Peyer's patch (tissue), 4 donors: ENCODE results near the gene ZYX. TPM values are rescaled to one million over a fixed set of nuclear protein-coding genes. Genes with fewer than 3 reads are reported as not detected.

Experiments
- DNase-seq, 3 donors: peaks; one replicate each; pipeline ENCODE4 v3.0.0-alpha.2; 2017 to 2019
- H3K27ac ChIP-seq, 4 donors: fragments of 200-600 bp; sonication (generic); one replicate each; pipeline ENCODE4 v1.5.1; 2016 to 2019
- H3K27me3 ChIP-seq, 2 donors: fragments of 200-600 bp; sonication (generic); one replicate each; pipeline ENCODE4 v1.5.1; 2019
- H3K36me3 ChIP-seq, 3 donors: fragments of 200-600 bp; sonication (generic); one replicate each; pipeline ENCODE4 v1.5.1; 2016 to 2019
- H3K4me1 ChIP-seq, 4 donors: fragments of 200-600 bp; sonication (generic); one replicate each; pipeline ENCODE4 v1.5.1; 2016 to 2019
- H3K4me3 ChIP-seq, 4 donors: fragments of 200-600 bp; sonication (generic); 1 replicate in 3 of 4; 2 replicates in 1 of 4; pipeline ENCODE4 v1.5.1; 2016 to 2019; ENCODE audit warnings: mild to moderate bottlenecking in 1 of 4
- H3K9me3 ChIP-seq, 4 donors: fragments of 200-600 bp; sonication (generic); one replicate each; pipeline ENCODE4 v1.5.1; 2016 to 2019; ENCODE audit warnings: mild to moderate bottlenecking in 1 of 4
- POLR2A ChIP-seq, 2 donors: fragments of 450-650 bp; IDR thresholded peaks; one replicate each; pipeline ENCODE4 v1.5.1; 2017; ENCODE audit warnings: antibody characterized with exemption in 2 of 2, mild to moderate bottlenecking in 2 of 2, moderate library complexity in 2 of 2
- total RNA-seq, 4 donors: library from RNA; depleted of rRNA; stranded (reverse); fragments of >200 nt; gene quantifications; one replicate each; pipeline ENCODE4 v1.1.0, GENCODE V29; 2016
- TF ChIP-seq, protein P1 (sequence below), 6 experiments: fragments of 450-650 bp in 4 of 6; fragments of 200-600 bp in 2 of 6; sonication (generic) in 1 of 6; IDR thresholded peaks; one replicate each; pipeline ENCODE4 v1.5.1; 2017 to 2019; ENCODE audit warnings: antibody characterized with exemption in 6 of 6, mild to moderate bottlenecking in 3 of 6, moderate library complexity in 1 of 6

ZYX gene
- total RNA-seq, 4 donors from 2014 or later = 47.0 to 88.0 (median 55.9) TPM

GRCh38 chr7:143354376-143354775, 26.8 kb upstream of the ZYX start:
- Histone ChIP-seq H3K4me3 (no peak overlapping the region), H3K27ac (no peak overlapping the region), H3K27me3 (no peaks in the 10 kb centered on the region), H3K36me3 (no peaks in the 10 kb centered on the region), H3K9me3 (no peaks in the 10 kb centered on the region), H3K4me1 (no peaks in the 10 kb centered on the region)
- TF ChIP-seq, protein P1, sequence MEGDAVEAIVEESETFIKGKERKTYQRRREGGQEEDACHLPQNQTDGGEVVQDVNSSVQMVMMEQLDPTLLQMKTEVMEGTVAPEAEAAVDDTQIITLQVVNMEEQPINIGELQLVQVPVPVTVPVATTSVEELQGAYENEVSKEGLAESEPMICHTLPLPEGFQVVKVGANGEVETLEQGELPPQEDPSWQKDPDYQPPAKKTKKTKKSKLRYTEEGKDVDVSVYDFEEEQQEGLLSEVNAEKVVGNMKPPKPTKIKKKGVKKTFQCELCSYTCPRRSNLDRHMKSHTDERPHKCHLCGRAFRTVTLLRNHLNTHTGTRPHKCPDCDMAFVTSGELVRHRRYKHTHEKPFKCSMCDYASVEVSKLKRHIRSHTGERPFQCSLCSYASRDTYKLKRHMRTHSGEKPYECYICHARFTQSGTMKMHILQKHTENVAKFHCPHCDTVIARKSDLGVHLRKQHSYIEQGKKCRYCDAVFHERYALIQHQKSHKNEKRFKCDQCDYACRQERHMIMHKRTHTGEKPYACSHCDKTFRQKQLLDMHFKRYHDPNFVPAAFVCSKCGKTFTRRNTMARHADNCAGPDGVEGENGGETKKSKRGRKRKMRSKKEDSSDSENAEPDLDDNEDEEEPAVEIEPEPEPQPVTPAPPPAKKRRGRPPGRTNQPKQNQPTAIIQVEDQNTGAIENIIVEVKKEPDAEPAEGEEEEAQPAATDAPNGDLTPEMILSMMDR (IDR thresholded peaks at IDR 0.05) = no peak
- no peak for TF ChIP-seq POLR2A (IDR thresholded peaks at IDR 0.05)
- no peak for DNase-seq

DNA sequence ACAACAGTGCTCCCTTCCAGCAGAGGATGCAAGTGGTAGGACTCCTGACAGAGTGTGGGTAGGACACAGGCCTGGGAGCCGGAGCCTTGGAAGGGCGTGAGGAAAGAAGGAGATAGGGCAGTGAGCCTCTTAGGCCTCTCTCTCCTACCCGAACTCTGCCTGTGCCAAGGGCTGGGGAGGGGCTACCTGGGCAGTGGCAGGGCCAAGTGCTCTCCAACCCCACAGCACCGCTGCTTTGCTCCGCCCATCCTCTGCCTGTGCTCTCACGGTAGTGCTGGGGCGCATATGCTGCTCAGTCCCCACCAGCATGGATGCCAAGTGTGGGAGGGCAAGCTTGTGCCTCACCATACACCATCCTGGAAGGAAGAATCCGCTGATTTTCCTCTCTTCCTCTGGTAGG, 26.2 kb upstream of the ZYX start:
- no peak overlapping the region for H3K27ac ChIP-seq
- H3K9me3 ChIP-seq = no peaks in the 10 kb centered on the region
- H3K27me3 ChIP-seq = no peaks in the 10 kb centered on the region
- H3K4me3 ChIP-seq = no peak overlapping the region
- DNase-seq = no peak
- TF ChIP-seq, protein P1 (IDR thresholded peaks at IDR 0.05) = no peak
- no peak for TF ChIP-seq POLR2A (IDR thresholded peaks at IDR 0.05)
- no peaks in the 10 kb centered on the region for H3K4me1 ChIP-seq
- H3K36me3 ChIP-seq = no peaks in the 10 kb centered on the region

- no peak for DNase-seq
- no peaks in the 10 kb centered on the region for H3K4me1 ChIP-seq
- H3K9me3 ChIP-seq = no peaks in the 10 kb centered on the region
- no peaks in the 10 kb centered on the region for H3K27me3 ChIP-seq
- H3K4me3 ChIP-seq = no peak overlapping the region
- H3K27ac ChIP-seq = no peak overlapping the region
- TF ChIP-seq, protein P1 (IDR thresholded peaks at IDR 0.05) = no peak
- TF ChIP-seq POLR2A (IDR thresholded peaks at IDR 0.05) = no peak
- no peaks in the 10 kb centered on the region for H3K36me3 ChIP-seq
Observed at GRCh38 chr7:143355450-143356385, 25.4 kb upstream of the ZYX start.

GRCh38 chr7:143356414-143357050, 24.6 kb upstream of the ZYX start:
- no peak for TF ChIP-seq POLR2A (IDR thresholded peaks at IDR 0.05)
- TF ChIP-seq, protein P1 (IDR thresholded peaks at IDR 0.05) = no peak
- H3K36me3 ChIP-seq = no peaks in the 10 kb centered on the region

GRCh38 chr7:143358626-143359025, 22.5 kb upstream of the ZYX start:
- Histone ChIP-seq H3K27me3 (no peaks in the 10 kb centered on the region), H3K27ac (no peak overlapping the region)

More at GRCh38 chr7:143356414-143357050, 24.6 kb upstream of the ZYX start:
- peaks cover 0 to 1% (median 0%) of the 10 kb centered on the region in 4 donors for H3K4me1 ChIP-seq
- H3K4me3 ChIP-seq = no peak overlapping the region
- no peak overlapping the region for H3K27ac ChIP-seq
- no peak for DNase-seq
- no peaks in the 10 kb centered on the region for H3K27me3 ChIP-seq
- H3K9me3 ChIP-seq = no peaks in the 10 kb centered on the region

More at GRCh38 chr7:143358626-143359025, 22.5 kb upstream of the ZYX start:
- Histone ChIP-seq H3K9me3 (no peaks in the 10 kb centered on the region), H3K4me1 (peaks cover 0 to 10% (median 6%) of the 10 kb centered on the region in 4 donors), H3K36me3 (no peaks in the 10 kb centered on the region), H3K4me3 (no peak overlapping the region)
- TF ChIP-seq, protein P1 (IDR thresholded peaks at IDR 0.05) = no peak
- no peak for TF ChIP-seq POLR2A (IDR thresholded peaks at IDR 0.05)
- peak in 1 of 3 donors; percentile 43 for DNase-seq
